K562 (cell line): ENCODE results near the gene CCDC18. TPM values are rescaled to one million over a fixed set of nuclear protein-coding genes. Genes with fewer than 3 reads are reported as not detected.

Experiments
- ATAC-seq: fragments of 200-7000 bp; cut with Tn5 transposase; 3 replicates; pipeline ENCODE4 v1.9.1; 2020; ENCODE audit warnings: moderate library complexity
- BruUV-seq: library from RNA; stranded (reverse); fragments of 400-500 nt; replicated peaks from 2 replicates; lab custom pipeline; 2021; lab: Mats Ljungman, UMichigan
- CTCF ChIA-PET: fragments of 300-600 bp; formaldehyde crosslinking; extraction: SDS; loops from one replicate; lab custom pipeline; 2021; ENCODE audit warnings: low intra/inter-chr PET ratio; lab: Yijun Ruan, JAX
- POLR2A ChIA-PET: fragments of 300-600, 350-650 bp; sonication (Branson Sonifier 250); formaldehyde crosslinking; extraction: SDS; loops from one replicate; lab custom pipeline; 2021; ENCODE audit warnings: antibody characterized with exemption, inconsistent platforms; lab: Yijun Ruan, JAX
- DNase-seq, 4 experiments: peaks; one replicate each; pipeline versions ENCODE4 v3.0.0 to v3.0.0-alpha.2; 2011 to 2018; ENCODE audit warnings: low spot score in 3 of 4, mixed read lengths in 3 of 4; ENCODE audit errors: extremely low read depth in 1 of 4
- FAIRE-seq: peaks from 2 replicates; lab custom pipeline; 2011; peaks lifted over from hg19 to GRCh38; lab: Jason Lieb, UNC
- H2AFZ ChIP-seq: 2 replicates; pipeline ENCODE4 v1.6.0; 2011; ENCODE audit warnings: low read depth, low read length, control low read depth, inconsistent platforms
- H3K27ac ChIP-seq: fragments of 200-600 bp; 3 replicates; pipeline ENCODE4 v1.8.0; 2011; ENCODE audit warnings: low read depth, mild to moderate bottlenecking, control low read depth, inconsistent platforms, low read length, moderate library complexity, mixed read lengths; ENCODE audit errors: extremely low read depth
- H3K27me3 ChIP-seq, 2 experiments: fragments of 300-600 bp in 1 of 2; 2 replicates in 1 of 2; 3 replicates in 1 of 2; pipeline versions ENCODE4 v1.6.0 to v1.8.0; 2011; ENCODE audit warnings: inconsistent platforms in 2 of 2, low read length in 2 of 2, mild to moderate bottlenecking in 1 of 2, mixed read lengths in 1 of 2, moderate library complexity in 1 of 2; ENCODE audit not compliant: control insufficient read depth in 2 of 2, insufficient read depth in 2 of 2
- H3K36me3 ChIP-seq: fragments of 300-600 bp; 3 replicates; pipeline ENCODE4 v1.8.0; 2011; ENCODE audit warnings: mild to moderate bottlenecking, low read length, inconsistent platforms; ENCODE audit not compliant: control insufficient read depth, insufficient read depth
- H3K4me1 ChIP-seq, 2 experiments: fragments of 200-600 bp in 1 of 2; replicated peaks in 1 of 2; 2 replicates in 1 of 2; 3 replicates in 1 of 2; pipeline versions ENCODE4 v1.5.1 to v1.8.0; 2011; ENCODE audit warnings: inconsistent platforms in 2 of 2, low read length in 2 of 2, mild to moderate bottlenecking in 1 of 2, mixed read lengths in 1 of 2, moderate library complexity in 1 of 2; ENCODE audit not compliant: control insufficient read depth in 2 of 2, insufficient read depth in 2 of 2
- H3K4me2 ChIP-seq: 2 replicates; pipeline ENCODE4 v1.6.1; 2011; ENCODE audit warnings: low read length, control low read depth, inconsistent platforms, mixed read lengths; ENCODE audit not compliant: insufficient read depth
- H3K4me3 ChIP-seq: fragments of 200-600 bp; sonication (generic), shearing (Covaris generic); 2 replicates; pipeline ENCODE4 v1.5.1; 2016; ENCODE audit warnings: control low read depth, inconsistent platforms
- H3K79me2 ChIP-seq: fragments of 200-600 bp; 3 replicates; pipeline ENCODE4 v1.8.0; 2011; ENCODE audit warnings: low read length, inconsistent platforms; ENCODE audit not compliant: control insufficient read depth, insufficient read depth
- H3K9ac ChIP-seq, 2 experiments: 2 replicates each; pipeline versions ENCODE4 v1.6.0 to v1.6.1; 2011; ENCODE audit warnings: low read depth in 2 of 2, low read length in 2 of 2, control low read depth in 1 of 2, inconsistent platforms in 1 of 2, mild to moderate bottlenecking in 1 of 2, mixed read lengths in 1 of 2; ENCODE audit not compliant: insufficient read depth in 1 of 2
- H3K9me1 ChIP-seq: one replicate; pipeline ENCODE4 v1.6.0; 2011; ENCODE audit warnings: inconsistent platforms, mild to moderate bottlenecking, low read length, moderate library complexity; ENCODE audit not compliant: control insufficient read depth, insufficient read depth
- H3K9me3 ChIP-seq: replicated peaks from 2 replicates; pipeline ENCODE4 v1.5.1; 2011; ENCODE audit warnings: low read depth, low read length, inconsistent platforms; ENCODE audit not compliant: control insufficient read depth, insufficient read depth
- H4K20me1 ChIP-seq: replicated peaks from 2 replicates; pipeline ENCODE4 v1.6.1; 2011; ENCODE audit warnings: low read length, inconsistent platforms, mixed read lengths; ENCODE audit not compliant: control insufficient read depth, insufficient read depth
- E2F8 ChIP-seq: fragments of 450-650 bp; IDR thresholded peaks from 2 replicates; pipeline ENCODE4 v1.7.1; 2018; ENCODE audit warnings: mild to moderate bottlenecking, low read depth; ENCODE audit not compliant: partially characterized antibody
- EZH2 ChIP-seq: IDR thresholded peaks from 2 replicates; pipeline ENCODE4 v1.6.1; 2012; ENCODE audit warnings: low read depth, mild to moderate bottlenecking, inconsistent platforms, low read length, borderline replicate concordance
- GABPB2 ChIP-seq: fragments of 250-450 bp; sonication (Bioruptor Pico); conservative IDR thresholded peaks from 2 replicates; pipeline ENCODE4 v1.5.1; 2021; ENCODE audit warnings: mild to moderate bottlenecking
- NRF1 ChIP-seq, 2 experiments: fragments of 450-650 bp; IDR thresholded peaks in 1 of 2; conservative IDR thresholded peaks in 1 of 2; 2 replicates each; pipeline ENCODE4 v1.6.1; 2014; ENCODE audit warnings: mild to moderate bottlenecking in 2 of 2
- SLC30A9 ChIP-seq: fragments of 250-450 bp; sonication (Bioruptor Pico); IDR thresholded peaks from 2 replicates; pipeline ENCODE4 v1.8.0; 2022; ENCODE audit warnings: mild to moderate bottlenecking, moderate library complexity
- U2AF2 ChIP-seq: fragments of 200-400 bp; formaldehyde crosslinking; optimal IDR thresholded peaks from 2 replicates; pipeline ENCODE3; 2017; ENCODE audit warnings: low read depth, mild to moderate bottlenecking, low read length
- ZKSCAN8 ChIP-seq: fragments of 200-800 bp; sonication (Bioruptor generic); IDR thresholded peaks from 2 replicates; pipeline ENCODE4 v1.6.1; 2016; ENCODE audit warnings: missing genetic modification characterization, missing compliant biosample characterization
- ZNF212 ChIP-seq: fragments of 450-650 bp; formaldehyde crosslinking; IDR thresholded peaks from 2 replicates; pipeline ENCODE4 v1.4.0; 2020; ENCODE audit warnings: mild to moderate bottlenecking
- WGBS: fragments of 100-300 bp; shearing (Covaris generic); methylation state at CpG from one replicate; pipeline ENCODE4 v1.1.6; 2016; ENCODE audit warnings: low coverage, mixed read lengths; ENCODE audit not compliant: insufficient coverage; ENCODE audit errors: missing lambda C conversion rate; 5-methylcytosine and 5-hydroxymethylcytosine counted together
- in situ Hi-C: fragments of 300-500 bp; cut with MboI; formaldehyde crosslinking; loops from 4 replicates; pipeline ENCODE4 v1.15.0; 2018; ENCODE audit warnings: inconsistent platforms, mixed read lengths
- intact Hi-C: fragments of 100-400 bp; cut with micrococcal nuclease; formaldehyde crosslinking; loops from 2 replicates; pipeline ENCODE4 v1.14.2; 2022
- polyA plus RNA-seq, 8 experiments: library from polyadenylated mRNA; depleted of rRNA in 4 of 8; stranded (reverse) in 5 of 8; unstranded in 3 of 8; fragments of >200 nt; fragmentation: Nextera tagmentation in 2 of 8; fragmentation: Illumina TruSeq in 1 of 8; extraction: Ambion mirVana in 2 of 8; extraction: Trizol in 1 of 8; gene quantifications; 2 replicates each; pipeline versions ENCODE4 v1.2.1 to v1.2.3, GENCODE V29; 2011 to 2014; ENCODE audit warnings: inconsistent platforms in 1 of 8, missing spikeins in 1 of 8
- total RNA-seq, 7 experiments: library from RNA; depleted of rRNA in 6 of 7; stranded (reverse); fragments of >200 nt in 6 of 7; fragmentation: Illumina TruSeq in 2 of 7; extraction: Trizol in 2 of 7; gene quantifications; 2 replicates each; pipeline versions ENCODE4 v1.2.1 to v1.2.3, GENCODE V29; 2011 to 2021; ENCODE audit warnings: low replicate concordance in 1 of 7

CCDC18 gene
- total and polyA plus RNA-seq, 9 of the 15 experiments (the other 6 are each of a cell fraction or from before 2014, with no cell fraction given) = 19.5 to 34.2 (median 24.3) TPM

GRCh38 chr1:93244298-93245069, 64.0 kb downstream of the CCDC18 start:
- intact Hi-C loops = no loop called here
- WGBS = 75% methylated on average over 1 of the region's 1 CpG

More at GRCh38 chr1:93244298-93245069, 64.0 kb downstream of the CCDC18 start:
- no peaks in the 10 kb centered on the region for H3K27me3 ChIP-seq
- no peak overlapping the region for H3K9ac ChIP-seq
- no TSS peak for BruUV-seq
- H3K27ac ChIP-seq = no peak overlapping the region
- H3K9me3 ChIP-seq = peaks cover 6% of the 10 kb centered on the region; the same call in 1 of the 2 replicates
- H3K36me3 ChIP-seq = peaks cover 22% of the 10 kb centered on the region; the same call in 2 of the 3 replicates
- H3K4me1 ChIP-seq = no peaks in the 10 kb centered on the region
- ATAC-seq (no peak), FAIRE-seq (no peak), DNase-seq (no peak)
- H3K4me3 ChIP-seq = no peak overlapping the region
- H3K79me2 ChIP-seq = no peaks in the 10 kb centered on the region
- no peaks in the 10 kb centered on the region for H3K9me1 ChIP-seq
- POLR2A ChIA-PET = no interaction called here
- H3K4me2 ChIP-seq = no peak overlapping the region
- no peaks in the 10 kb centered on the region for H4K20me1 ChIP-seq
- TF ChIP-seq ZNF212 (CRISPR knock-in tag) = no peak
- no peak for TF ChIP-seq NRF1 (conservative IDR thresholded peaks at IDR 0.05 in 1 of 2, IDR thresholded peaks at IDR 0.05 in 1 of 2)
- TF ChIP-seq U2AF2 = no peak
- TF ChIP-seq SLC30A9 = no peak
- TF ChIP-seq EZH2 = no peak
- TF ChIP-seq E2F8 = no peak
- no peak for TF ChIP-seq GABPB2 (CRISPR knock-in tag)
- TF ChIP-seq ZKSCAN8 (CRISPR knock-in tag) = no peak
- TF ChIP-seq, all 486 proteins: peak for 0
- CTCF ChIA-PET = no interaction called here
- in situ Hi-C loops = no loop called here
- H2AFZ ChIP-seq = no peak overlapping the region
